ENCODE results near the gene DHRS11.

Gene DHRS11

GRCh38 chr17:36641877-36642845 lies 50.5 kb downstream of the DHRS11 start:
- Histone ChIP-seq H3K27ac (replicated peaks) (no peak overlapping the region), H3K4me3 (replicated peaks; ENCODE audit: insufficient read depth, low read length) (no peak overlapping the region), H3K27me3 (ENCODE audit: insufficient read depth, poor library complexity, severe bottlenecking) (peaks cover 42% of the 10 kb centered on the region)
- TF ChIP-seq, protein P1, sequence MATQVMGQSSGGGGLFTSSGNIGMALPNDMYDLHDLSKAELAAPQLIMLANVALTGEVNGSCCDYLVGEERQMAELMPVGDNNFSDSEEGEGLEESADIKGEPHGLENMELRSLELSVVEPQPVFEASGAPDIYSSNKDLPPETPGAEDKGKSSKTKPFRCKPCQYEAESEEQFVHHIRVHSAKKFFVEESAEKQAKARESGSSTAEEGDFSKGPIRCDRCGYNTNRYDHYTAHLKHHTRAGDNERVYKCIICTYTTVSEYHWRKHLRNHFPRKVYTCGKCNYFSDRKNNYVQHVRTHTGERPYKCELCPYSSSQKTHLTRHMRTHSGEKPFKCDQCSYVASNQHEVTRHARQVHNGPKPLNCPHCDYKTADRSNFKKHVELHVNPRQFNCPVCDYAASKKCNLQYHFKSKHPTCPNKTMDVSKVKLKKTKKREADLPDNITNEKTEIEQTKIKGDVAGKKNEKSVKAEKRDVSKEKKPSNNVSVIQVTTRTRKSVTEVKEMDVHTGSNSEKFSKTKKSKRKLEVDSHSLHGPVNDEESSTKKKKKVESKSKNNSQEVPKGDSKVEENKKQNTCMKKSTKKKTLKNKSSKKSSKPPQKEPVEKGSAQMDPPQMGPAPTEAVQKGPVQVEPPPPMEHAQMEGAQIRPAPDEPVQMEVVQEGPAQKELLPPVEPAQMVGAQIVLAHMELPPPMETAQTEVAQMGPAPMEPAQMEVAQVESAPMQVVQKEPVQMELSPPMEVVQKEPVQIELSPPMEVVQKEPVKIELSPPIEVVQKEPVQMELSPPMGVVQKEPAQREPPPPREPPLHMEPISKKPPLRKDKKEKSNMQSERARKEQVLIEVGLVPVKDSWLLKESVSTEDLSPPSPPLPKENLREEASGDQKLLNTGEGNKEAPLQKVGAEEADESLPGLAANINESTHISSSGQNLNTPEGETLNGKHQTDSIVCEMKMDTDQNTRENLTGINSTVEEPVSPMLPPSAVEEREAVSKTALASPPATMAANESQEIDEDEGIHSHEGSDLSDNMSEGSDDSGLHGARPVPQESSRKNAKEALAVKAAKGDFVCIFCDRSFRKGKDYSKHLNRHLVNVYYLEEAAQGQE (IDR thresholded peaks at IDR 0.05; ENCODE audit: insufficient replicate concordance, low read depth) = no peak
- TF ChIP-seq GABPA (IDR thresholded peaks at IDR 0.05; ENCODE audit: low read depth) (no peak), POLR2AphosphoS5 (IDR thresholded peaks at IDR 0.05; ENCODE audit: low read depth) (no peak), SPI1 (IDR thresholded peaks at IDR 0.05; ENCODE audit: borderline replicate concordance, low read depth) (no peak)
- TF ChIP-seq, protein P2, sequence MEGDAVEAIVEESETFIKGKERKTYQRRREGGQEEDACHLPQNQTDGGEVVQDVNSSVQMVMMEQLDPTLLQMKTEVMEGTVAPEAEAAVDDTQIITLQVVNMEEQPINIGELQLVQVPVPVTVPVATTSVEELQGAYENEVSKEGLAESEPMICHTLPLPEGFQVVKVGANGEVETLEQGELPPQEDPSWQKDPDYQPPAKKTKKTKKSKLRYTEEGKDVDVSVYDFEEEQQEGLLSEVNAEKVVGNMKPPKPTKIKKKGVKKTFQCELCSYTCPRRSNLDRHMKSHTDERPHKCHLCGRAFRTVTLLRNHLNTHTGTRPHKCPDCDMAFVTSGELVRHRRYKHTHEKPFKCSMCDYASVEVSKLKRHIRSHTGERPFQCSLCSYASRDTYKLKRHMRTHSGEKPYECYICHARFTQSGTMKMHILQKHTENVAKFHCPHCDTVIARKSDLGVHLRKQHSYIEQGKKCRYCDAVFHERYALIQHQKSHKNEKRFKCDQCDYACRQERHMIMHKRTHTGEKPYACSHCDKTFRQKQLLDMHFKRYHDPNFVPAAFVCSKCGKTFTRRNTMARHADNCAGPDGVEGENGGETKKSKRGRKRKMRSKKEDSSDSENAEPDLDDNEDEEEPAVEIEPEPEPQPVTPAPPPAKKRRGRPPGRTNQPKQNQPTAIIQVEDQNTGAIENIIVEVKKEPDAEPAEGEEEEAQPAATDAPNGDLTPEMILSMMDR (IDR thresholded peaks at IDR 0.05; ENCODE audit: insufficient read depth, low read length) = no peak
- DNase-seq (ENCODE audit: low read depth in 1 of 2, low spot score in 1 of 2) = no peak

DNA sequence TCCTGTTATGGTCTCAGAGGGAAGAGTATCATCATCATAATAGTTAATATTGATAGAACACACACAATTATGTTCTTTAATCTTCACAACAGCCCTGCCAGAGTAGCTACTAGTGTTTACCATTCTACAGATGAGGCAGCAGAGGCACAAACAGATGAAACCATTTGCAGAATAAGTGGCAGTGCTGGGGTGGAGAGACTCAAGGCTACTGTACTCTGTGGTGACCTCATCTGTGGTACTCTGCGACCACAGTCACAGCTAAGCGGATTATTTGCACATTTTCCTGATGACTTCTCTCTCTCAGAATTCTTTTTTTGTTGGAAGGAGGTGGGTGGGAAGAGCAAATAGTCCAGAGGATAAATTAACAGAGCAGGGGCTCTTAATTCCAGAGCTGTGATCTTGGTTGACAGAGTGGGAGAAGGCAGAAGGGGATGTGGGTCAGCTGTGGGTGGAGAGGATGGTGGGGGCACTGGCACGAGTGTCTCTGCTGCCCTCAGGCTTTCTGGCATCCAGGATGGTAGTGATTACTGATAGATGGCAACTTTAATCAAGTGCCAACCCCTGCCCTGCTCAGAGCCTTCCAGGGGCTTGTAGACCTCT lies 51.5 kb downstream of the DHRS11 start:
- no peak overlapping the region for H3K4me3 ChIP-seq (replicated peaks; ENCODE audit: insufficient read depth, low read length)
- no peak overlapping the region for H3K27ac ChIP-seq (replicated peaks)
- H3K27me3 ChIP-seq (ENCODE audit: insufficient read depth, poor library complexity, severe bottlenecking) = peaks cover 42% of the 10 kb centered on the region
- DNase-seq (ENCODE audit: low read depth in 1 of 2, low spot score in 1 of 2) = no peak
- TF ChIP-seq POLR2AphosphoS5 (IDR thresholded peaks at IDR 0.05; ENCODE audit: low read depth) (no peak), SPI1 (IDR thresholded peaks at IDR 0.05; ENCODE audit: borderline replicate concordance, low read depth) (no peak), GABPA (IDR thresholded peaks at IDR 0.05; ENCODE audit: low read depth) (no peak)
- TF ChIP-seq, protein P1 (IDR thresholded peaks at IDR 0.05; ENCODE audit: insufficient replicate concordance, low read depth) = no peak
- TF ChIP-seq, protein P2 (IDR thresholded peaks at IDR 0.05; ENCODE audit: insufficient read depth, low read length) = no peak

DNA sequence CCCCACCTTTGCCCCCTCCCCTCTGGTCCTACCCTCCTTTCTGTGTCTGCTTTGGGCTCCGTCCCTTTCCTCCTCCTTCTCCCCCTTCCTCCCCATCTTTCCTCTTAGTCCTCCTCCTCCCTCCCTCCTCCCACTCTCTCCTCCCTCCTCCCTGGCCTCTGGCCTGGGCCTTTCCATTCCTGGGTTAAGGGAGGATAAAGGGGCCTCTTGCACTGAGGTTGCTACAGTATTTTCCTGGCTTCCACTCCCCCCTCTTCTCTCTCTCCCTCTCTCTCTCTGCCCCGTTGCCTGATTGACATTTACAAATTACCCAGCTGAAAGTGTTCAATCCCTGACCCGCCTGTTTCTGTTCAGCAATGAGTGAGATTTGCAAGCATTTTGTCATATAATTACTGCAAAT lies 53.7 kb downstream of the DHRS11 start:
- Histone ChIP-seq H3K27me3 (ENCODE audit: insufficient read depth, poor library complexity, severe bottlenecking) (peaks cover 30% of the 10 kb centered on the region), H3K27ac (replicated peaks) (no peak overlapping the region)

More for the DNA sequence above, 53.7 kb downstream of the DHRS11 start:
- TF ChIP-seq, protein P2 (IDR thresholded peaks at IDR 0.05; ENCODE audit: insufficient read depth, low read length) = no peak
- TF ChIP-seq, protein P1 (IDR thresholded peaks at IDR 0.05; ENCODE audit: insufficient replicate concordance, low read depth) = no peak
- no peak for TF ChIP-seq SPI1 (IDR thresholded peaks at IDR 0.05; ENCODE audit: borderline replicate concordance, low read depth)
- no peak for TF ChIP-seq POLR2AphosphoS5 (IDR thresholded peaks at IDR 0.05; ENCODE audit: low read depth)
- TF ChIP-seq GABPA (IDR thresholded peaks at IDR 0.05; ENCODE audit: low read depth) = no peak
- H3K4me3 ChIP-seq (replicated peaks; ENCODE audit: insufficient read depth, low read length) = no peak overlapping the region
- no peak for DNase-seq (ENCODE audit: low read depth in 1 of 2, low spot score in 1 of 2)
